HG03280 (cell line): ENCODE results near the gene HSBP1L1.
A peak's percentile ranks its signal among the peaks of the same experiment; 100 is the strongest.
"Not testable (repeated sequence)": the region's sequence is repeated elsewhere in the genome, so short reads cannot be mapped to it uniquely, and the experiment has no call there.

Experiments
- ATAC-seq: cut with Tn5 transposase; IDR thresholded peaks from one replicate; pipeline ENCODE4 v1.9.1; 2021; ENCODE audit warnings: mild to moderate bottlenecking, moderate library complexity; ENCODE audit not compliant: unreplicated experiment

HSBP1L1 gene

GRCh38 chr18:79983253-79983652 lies 18.8 kb downstream of the HSBP1L1 start:
- no peak for ATAC-seq

- no peak for ATAC-seq
These were observed 19.4 kb downstream of the HSBP1L1 start for GRCh38 chr18:79983793-79984192.

DNA sequence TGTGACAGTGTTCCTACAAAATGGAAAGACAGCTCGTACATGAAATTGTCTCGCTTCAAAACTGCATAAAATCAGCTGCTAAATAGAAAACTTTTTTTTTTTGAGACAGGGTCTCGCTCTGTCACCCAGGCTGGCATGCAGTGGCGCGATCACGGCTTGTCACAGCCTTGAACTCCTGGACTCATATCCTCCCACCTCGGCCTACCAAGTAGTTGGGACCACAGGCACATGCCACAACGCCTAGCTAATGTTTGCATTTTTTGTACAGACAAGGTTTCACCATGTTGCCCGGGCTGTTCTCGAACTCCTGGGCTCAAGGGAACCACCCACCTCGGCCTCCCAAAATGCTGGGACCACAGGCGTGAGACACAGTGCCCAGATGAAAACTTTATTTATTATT lies 20.7 kb downstream of the HSBP1L1 start:
- ATAC-seq = no peak

DNA sequence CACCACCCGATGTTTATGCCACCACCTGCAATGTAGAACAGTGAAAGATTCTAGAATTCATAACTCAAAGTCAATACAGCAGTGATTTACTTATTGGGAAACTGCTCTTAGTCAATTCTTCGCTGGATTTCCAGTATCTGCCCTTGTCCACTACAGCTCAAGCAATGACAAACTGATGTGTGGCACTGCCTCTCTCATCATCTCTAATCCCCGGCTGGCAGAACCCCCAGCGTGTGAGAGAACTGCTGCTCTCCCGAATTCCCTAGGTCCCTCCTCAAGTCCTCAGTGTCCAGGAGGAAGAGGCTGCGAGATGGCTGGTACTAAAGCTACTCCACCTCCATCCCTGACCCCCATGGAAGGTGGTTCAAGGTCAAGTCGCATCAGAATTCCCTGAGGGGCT lies 22.3 kb downstream of the HSBP1L1 start:
- ATAC-seq = no peak

- no peak for ATAC-seq
These were observed 23.1 kb downstream of the HSBP1L1 start for GRCh38 chr18:79987566-79987965.

DNA sequence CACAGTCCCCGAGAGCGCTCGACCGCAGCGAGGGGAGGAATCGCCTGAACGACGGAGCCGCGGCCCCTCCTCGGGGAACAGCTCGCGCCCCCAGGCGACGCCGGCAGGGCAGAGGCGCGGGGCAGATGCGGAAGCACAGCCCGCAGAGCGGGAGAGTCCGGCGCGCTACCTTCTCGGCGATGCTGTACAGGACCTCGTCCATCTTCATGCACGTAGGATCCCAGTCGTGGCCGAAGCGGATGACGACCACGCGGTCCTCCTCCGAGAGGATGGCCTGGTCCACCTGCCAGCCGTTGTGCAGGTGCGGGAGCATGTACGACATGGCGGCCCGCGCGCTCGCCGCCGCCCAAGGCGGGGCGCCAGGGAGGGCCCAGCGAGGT lies 23.6 kb downstream of the HSBP1L1 start:
- peak; percentile 62 for ATAC-seq

GRCh38 chr18:79988451-79989194 lies 24.2 kb downstream of the HSBP1L1 start, which contains the start of gene TXNL4A:
Gene TXNL4A, minus strand, starts transcription at chr18:79988563. Its CDS starts 171 bp downstream, at chr18:79988392.
- peak; percentile 98 for ATAC-seq

DNA sequence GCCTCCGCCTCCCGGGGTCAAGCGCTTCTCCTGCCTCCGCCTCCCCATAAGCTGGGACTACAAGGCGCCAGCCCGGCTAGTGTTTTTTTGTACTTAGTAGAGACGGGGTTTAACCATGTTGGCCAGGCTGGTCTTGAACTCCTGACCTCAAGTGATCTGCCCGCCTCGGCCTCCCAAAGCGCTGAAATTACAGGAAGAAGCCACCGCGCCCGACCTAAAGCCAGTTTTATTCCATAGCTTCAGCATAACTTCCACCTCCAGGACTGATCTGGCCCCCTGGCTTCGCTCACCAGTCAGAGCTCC lies 24.7 kb downstream of the HSBP1L1 start:
- ATAC-seq = no peak

- ATAC-seq = no peak
These were observed 27.1 kb downstream of the HSBP1L1 start for GRCh38 chr18:79991494-79991893.

- not testable (repeated sequence) for ATAC-seq
These were observed 35.3 kb downstream of the HSBP1L1 start for GRCh38 chr18:79999701-80000100.

- ATAC-seq = no peak
These were observed 36.4 kb downstream of the HSBP1L1 start for GRCh38 chr18:80000877-80001276.

- no peak for ATAC-seq
These were observed 38.0 kb downstream of the HSBP1L1 start for GRCh38 chr18:80002468-80002867.

GRCh38 chr18:80004600-80005342 lies 40.3 kb downstream of the HSBP1L1 start:
- no peak for ATAC-seq

DNA sequence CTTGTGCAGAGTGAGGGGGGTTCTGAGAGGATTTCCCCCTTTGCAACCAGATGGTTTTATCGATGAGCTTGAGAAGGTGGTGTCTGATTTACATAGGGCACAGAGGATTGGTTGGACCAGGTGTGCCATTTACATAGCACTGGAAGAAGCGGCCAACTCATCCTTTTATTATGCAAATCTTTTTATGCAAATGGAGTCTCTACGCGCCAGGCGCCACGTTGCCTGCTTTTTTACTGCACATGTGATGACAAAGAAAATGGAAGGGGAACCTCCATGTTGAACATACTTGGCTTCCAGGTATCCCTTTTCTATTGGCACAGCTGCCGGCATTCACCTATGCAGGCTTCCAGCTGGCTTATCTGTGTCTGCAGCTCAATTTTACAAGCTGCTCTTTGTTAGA lies 42.3 kb downstream of the HSBP1L1 start:
- no peak for ATAC-seq

- no peak for ATAC-seq
These were observed 45.5 kb downstream of the HSBP1L1 start for GRCh38 chr18:80009661-80010550.

GRCh38 chr18:80010551-80010906 lies 46.1 kb downstream of the HSBP1L1 start:
- ATAC-seq = no peak

DNA sequence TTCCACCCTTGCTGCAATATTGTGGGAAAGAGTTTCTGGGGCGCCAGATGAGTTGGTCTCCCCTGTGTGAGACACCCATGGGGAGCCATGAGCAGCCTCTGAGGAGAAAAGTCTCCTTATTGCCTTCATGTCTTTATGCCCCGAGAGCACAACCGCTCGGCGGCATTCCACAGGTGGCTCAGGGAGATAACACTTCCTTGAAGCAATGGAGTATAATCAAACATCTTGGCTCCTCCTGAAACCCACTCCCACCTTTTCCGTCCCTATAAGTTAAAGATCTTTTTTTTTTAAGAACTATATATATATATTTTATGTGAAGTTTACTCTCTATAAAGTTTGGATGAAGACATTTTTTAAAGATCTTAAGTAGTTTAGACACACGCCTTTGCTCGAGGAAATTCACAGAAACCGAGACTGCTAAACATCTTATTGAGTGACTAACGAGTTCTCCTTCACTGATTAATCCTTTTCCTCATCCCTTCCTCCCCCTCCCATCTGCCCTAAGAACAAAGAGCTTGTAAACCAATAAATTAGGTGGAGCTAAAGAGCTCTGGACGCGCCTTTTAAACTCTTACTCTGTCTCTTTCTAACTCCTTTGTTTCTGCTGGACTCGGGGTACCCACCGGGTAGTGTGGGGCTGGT lies 47.2 kb downstream of the HSBP1L1 start:
- not testable (repeated sequence) for ATAC-seq

GRCh38 chr18:80012714-80013113 lies 48.3 kb downstream of the HSBP1L1 start:
- ATAC-seq = no peak
